Measurements from ENCODE around the gene WNT2B. TPM values are rescaled to one million over a fixed set of nuclear protein-coding genes. Genes with fewer than 3 reads are reported as not detected.

The WNT2B gene
- total RNA-seq, 2 donors from 2014 or later = 3.2 to 19.7 TPM

DNA sequence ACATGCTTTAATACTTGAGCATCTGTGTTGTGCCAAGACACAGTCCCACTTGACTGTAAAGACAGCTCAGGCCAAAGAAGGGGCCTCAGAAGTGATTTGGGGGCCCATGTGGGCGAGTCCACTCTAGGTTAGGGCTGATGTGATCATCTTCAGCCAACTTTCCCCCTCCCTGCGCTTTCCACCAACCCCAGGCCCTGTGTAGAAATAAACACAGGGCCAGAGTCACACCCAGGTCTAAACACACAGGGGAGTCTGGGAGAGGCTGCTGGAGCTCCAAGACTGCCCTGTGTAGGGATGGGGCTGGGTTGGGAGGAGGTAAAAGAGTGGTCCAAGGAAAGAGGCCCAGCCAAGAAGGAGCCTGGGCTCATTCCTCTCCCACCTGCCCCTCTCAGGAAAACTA is 2.5 kb upstream of the WNT2B start:
- H3K27me3 ChIP-seq (replicated peaks; ENCODE audit: insufficient read depth) = no peaks in the 10 kb centered on the region

DNA sequence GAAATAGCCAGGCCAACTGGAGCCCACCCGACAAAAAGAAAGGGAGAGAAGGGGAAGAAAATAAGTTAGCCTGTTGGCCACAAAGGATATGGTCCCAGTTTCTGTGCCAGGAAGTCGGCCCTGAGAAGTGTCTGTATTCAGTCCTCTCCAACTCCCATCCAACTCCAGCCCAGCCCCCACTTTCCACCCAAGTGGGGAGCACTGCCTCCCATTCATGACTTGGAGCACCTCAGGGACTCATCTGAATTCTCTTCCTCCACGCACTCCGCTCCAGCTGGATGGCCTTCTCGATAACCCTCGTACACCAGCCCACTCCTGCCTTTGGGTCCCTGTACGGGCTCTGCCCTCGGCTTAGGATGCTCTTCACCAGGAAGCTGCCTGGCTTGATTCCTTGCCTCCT is 2.0 kb upstream of the WNT2B start:
- no peaks in the 10 kb centered on the region for H3K4me1 ChIP-seq (replicated peaks)
- TF ChIP-seq POLR2AphosphoS5 (IDR thresholded peaks at IDR 0.05) = no peak
- TF ChIP-seq, protein P1, sequence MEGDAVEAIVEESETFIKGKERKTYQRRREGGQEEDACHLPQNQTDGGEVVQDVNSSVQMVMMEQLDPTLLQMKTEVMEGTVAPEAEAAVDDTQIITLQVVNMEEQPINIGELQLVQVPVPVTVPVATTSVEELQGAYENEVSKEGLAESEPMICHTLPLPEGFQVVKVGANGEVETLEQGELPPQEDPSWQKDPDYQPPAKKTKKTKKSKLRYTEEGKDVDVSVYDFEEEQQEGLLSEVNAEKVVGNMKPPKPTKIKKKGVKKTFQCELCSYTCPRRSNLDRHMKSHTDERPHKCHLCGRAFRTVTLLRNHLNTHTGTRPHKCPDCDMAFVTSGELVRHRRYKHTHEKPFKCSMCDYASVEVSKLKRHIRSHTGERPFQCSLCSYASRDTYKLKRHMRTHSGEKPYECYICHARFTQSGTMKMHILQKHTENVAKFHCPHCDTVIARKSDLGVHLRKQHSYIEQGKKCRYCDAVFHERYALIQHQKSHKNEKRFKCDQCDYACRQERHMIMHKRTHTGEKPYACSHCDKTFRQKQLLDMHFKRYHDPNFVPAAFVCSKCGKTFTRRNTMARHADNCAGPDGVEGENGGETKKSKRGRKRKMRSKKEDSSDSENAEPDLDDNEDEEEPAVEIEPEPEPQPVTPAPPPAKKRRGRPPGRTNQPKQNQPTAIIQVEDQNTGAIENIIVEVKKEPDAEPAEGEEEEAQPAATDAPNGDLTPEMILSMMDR (IDR thresholded peaks at IDR 0.05) = no peak
- TF ChIP-seq POLR2A (IDR thresholded peaks at IDR 0.05) = no peak
- no peak for DNase-seq (ENCODE audit: low spot score)
- no peaks in the 10 kb centered on the region for H3K27me3 ChIP-seq (replicated peaks; ENCODE audit: insufficient read depth)
- no peak overlapping the region for H3K27ac ChIP-seq
- no peaks in the 10 kb centered on the region for H3K36me3 ChIP-seq
- intact Hi-C loops (cut with DNase I) = loop anchor here (10.0 kb wide), 1 partner anchor 168 kb away; the partner anchor contains the start of gene MOV10
- no peak overlapping the region for H3K4me3 ChIP-seq
- WGBS = 93% methylated on average over 8 of the region's 8 CpGs
- H3K9me3 ChIP-seq = no peaks in the 10 kb centered on the region

More for the DNA sequence above, 2.5 kb upstream of the WNT2B start:
- DNase-seq (ENCODE audit: low spot score) = no peak
- no peaks in the 10 kb centered on the region for H3K4me1 ChIP-seq (replicated peaks)
- TF ChIP-seq POLR2AphosphoS5 (IDR thresholded peaks at IDR 0.05) (no peak), POLR2A (IDR thresholded peaks at IDR 0.05) (no peak)
- TF ChIP-seq, protein P1 (IDR thresholded peaks at IDR 0.05) = no peak
- no peak overlapping the region for H3K27ac ChIP-seq
- H3K9me3 ChIP-seq = no peaks in the 10 kb centered on the region
- H3K4me3 ChIP-seq = no peak overlapping the region
- WGBS = 91% methylated on average over 2 of the region's 2 CpGs
- H3K36me3 ChIP-seq = no peaks in the 10 kb centered on the region
- intact Hi-C loops (cut with DNase I) = loop anchor here (10.0 kb wide), 1 partner anchor 168 kb away; the partner anchor contains the start of gene MOV10

DNA sequence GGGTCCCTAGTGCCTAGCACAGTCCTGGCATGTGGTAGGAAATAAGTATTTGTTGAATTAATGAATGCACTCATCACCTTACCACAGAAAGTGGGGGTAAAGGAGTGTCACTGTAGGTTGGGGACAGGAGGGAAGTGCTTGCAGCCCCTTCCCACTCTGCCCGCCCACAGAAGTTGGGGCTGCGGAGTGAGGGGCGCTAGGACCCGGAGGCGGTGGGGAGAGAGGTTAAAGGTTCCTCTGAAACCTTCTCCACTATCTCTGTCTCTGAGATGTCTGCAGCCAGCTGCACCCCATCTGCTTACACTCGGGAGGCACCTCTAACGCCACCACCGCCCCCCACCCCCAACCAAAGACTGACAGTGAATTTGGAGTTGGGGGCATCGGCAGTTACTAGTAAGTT is 1.4 kb upstream of the WNT2B start:
- TF ChIP-seq POLR2A (IDR thresholded peaks at IDR 0.05) = no peak
- TF ChIP-seq, protein P1 (IDR thresholded peaks at IDR 0.05) = no peak
- TF ChIP-seq POLR2AphosphoS5 (IDR thresholded peaks at IDR 0.05) = no peak
- Histone ChIP-seq H3K4me3 (no peak overlapping the region), H3K36me3 (no peaks in the 10 kb centered on the region), H3K9me3 (no peaks in the 10 kb centered on the region), H3K27me3 (replicated peaks; ENCODE audit: insufficient read depth) (no peaks in the 10 kb centered on the region), H3K27ac (no peak overlapping the region), H3K4me1 (replicated peaks) (no peaks in the 10 kb centered on the region)
- DNase-seq (ENCODE audit: low spot score) = no peak
- 86% methylated on average over 9 of the region's 9 CpGs for WGBS
- intact Hi-C loops (cut with DNase I) = loop anchor here (10.0 kb wide), 1 partner anchor 167 kb away; the partner anchor contains the start of gene MOV10

DNA sequence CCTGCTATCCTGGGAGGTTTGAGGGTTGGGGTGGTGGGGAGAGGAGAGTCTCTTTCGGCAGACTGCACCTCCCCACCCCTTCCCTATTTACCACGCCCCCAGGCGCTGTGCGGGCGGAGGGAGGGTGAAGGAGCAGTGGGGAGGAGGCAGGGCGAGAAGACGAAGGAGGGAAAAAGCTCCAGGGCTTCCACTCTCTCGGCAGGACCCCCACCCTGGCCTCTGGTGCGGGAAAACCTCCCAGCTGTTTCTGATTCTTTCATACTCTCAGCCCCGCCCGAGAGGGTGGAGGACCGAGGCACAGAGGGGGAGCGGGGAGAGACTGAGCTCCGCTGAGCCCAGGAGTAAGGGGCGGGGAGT is 866 bp upstream of the WNT2B start:
- TF ChIP-seq, protein P1 (IDR thresholded peaks at IDR 0.05) = no peak
- TF ChIP-seq POLR2A (IDR thresholded peaks at IDR 0.05) = no peak
- TF ChIP-seq POLR2AphosphoS5 (IDR thresholded peaks at IDR 0.05) = no peak
- no peak overlapping the region for H3K27ac ChIP-seq
- DNase-seq (ENCODE audit: low spot score) = no peak
- intact Hi-C loops (cut with DNase I) = loop anchor here (10.0 kb wide), 1 partner anchor 167 kb away; the partner anchor contains the start of gene MOV10
- H3K27me3 ChIP-seq (replicated peaks; ENCODE audit: insufficient read depth) = no peaks in the 10 kb centered on the region
- H3K9me3 ChIP-seq = no peaks in the 10 kb centered on the region
- peak overlapping the region; percentile 29 to 45 for H3K4me3 ChIP-seq
- H3K4me1 ChIP-seq (replicated peaks) = no peaks in the 10 kb centered on the region
- WGBS = 2% methylated on average over 15 of the region's 15 CpGs
- H3K36me3 ChIP-seq = no peaks in the 10 kb centered on the region

DNA sequence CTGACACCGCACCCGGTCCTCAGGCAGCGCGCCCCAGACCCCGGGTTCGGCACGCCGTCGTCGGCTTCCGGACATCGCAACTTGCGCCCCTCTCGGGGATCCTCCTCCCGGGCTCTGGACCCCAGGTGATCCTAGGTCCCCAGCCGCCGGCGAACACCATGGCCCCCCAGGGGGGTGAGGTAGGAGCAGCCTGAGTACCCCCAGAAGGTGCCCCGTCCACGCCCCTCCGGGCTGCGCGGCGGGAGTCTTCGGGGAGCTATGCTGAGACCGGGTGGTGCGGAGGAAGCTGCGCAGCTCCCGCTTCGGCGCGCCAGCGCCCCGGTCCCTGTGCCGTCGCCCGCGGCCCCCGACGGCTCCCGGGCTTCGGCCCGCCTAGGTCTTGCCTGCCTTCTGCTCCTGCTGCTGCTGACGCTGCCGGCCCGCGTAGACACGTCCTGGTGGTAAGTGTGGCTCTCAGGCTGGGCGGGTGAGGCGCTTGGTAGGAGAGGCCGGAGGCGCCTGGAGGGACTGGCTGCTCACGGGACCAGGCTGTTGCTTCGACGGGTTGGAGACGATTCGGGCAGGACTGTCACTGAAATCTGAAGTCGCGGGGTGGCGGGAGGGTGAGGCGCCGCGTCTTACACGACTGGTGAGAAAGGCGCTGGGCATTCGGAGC is 367 bp downstream of the WNT2B start:
- TF ChIP-seq POLR2A (IDR thresholded peaks at IDR 0.05) = no peak
- no peak for TF ChIP-seq POLR2AphosphoS5 (IDR thresholded peaks at IDR 0.05)
- TF ChIP-seq, protein P1 (IDR thresholded peaks at IDR 0.05) = no peak
- Histone ChIP-seq H3K27me3 (replicated peaks; ENCODE audit: insufficient read depth) (no peaks in the 10 kb centered on the region), H3K9me3 (no peaks in the 10 kb centered on the region), H3K4me1 (replicated peaks) (no peaks in the 10 kb centered on the region), H3K27ac (no peak overlapping the region), H3K36me3 (no peaks in the 10 kb centered on the region), H3K4me3 (peak overlapping the region; percentile 29 to 45)
- 16% methylated on average over 56 of the region's 66 CpGs for WGBS
- no peak for DNase-seq (ENCODE audit: low spot score)
- intact Hi-C loops (cut with DNase I) = loop anchor here (10.0 kb wide), 1 partner anchor 166 kb away; the partner anchor contains the start of gene MOV10
